ENCODE results near the gene SLC13A2.

SLC13A2 gene

GRCh38 chr17:28528327-28529012, 55.0 kb downstream of the SLC13A2 start:
- H3K9me3 ChIP-seq (ENCODE audit: control insufficient read depth, insufficient read depth, low read depth, low read length), result no peaks in the 10 kb centered on the region
- peak; percentile 53 for TF ChIP-seq KLF1 (tag by site-specific recombination; IDR thresholded peaks at IDR 0.05)
- TF ChIP-seq, protein P1, sequence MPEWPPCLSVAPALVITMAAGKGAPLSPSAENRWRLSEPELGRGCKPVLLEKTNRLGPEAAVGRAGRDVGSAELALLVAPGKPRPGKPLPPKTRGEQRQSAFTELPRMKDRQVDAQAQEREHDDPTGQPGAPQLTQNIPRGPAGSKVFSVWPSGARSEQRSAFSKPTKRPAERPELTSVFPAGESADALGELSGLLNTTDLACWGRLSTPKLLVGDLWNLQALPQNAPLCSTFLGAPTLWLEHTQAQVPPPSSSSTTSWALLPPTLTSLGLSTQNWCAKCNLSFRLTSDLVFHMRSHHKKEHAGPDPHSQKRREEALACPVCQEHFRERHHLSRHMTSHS (tag by site-specific recombination; IDR thresholded peaks at IDR 0.05), result no peak
- TF ChIP-seq ZNF529 (tag by site-specific recombination; IDR thresholded peaks at IDR 0.05; ENCODE audit: insufficient replicate concordance), result no peak
- no peak for TF ChIP-seq ZNF239 (tag by site-specific recombination; IDR thresholded peaks at IDR 0.05)
- no peak for TF ChIP-seq ZFHX2 (tag by site-specific recombination; conservative IDR thresholded peaks at IDR 0.05)
- TF ChIP-seq, protein P2, sequence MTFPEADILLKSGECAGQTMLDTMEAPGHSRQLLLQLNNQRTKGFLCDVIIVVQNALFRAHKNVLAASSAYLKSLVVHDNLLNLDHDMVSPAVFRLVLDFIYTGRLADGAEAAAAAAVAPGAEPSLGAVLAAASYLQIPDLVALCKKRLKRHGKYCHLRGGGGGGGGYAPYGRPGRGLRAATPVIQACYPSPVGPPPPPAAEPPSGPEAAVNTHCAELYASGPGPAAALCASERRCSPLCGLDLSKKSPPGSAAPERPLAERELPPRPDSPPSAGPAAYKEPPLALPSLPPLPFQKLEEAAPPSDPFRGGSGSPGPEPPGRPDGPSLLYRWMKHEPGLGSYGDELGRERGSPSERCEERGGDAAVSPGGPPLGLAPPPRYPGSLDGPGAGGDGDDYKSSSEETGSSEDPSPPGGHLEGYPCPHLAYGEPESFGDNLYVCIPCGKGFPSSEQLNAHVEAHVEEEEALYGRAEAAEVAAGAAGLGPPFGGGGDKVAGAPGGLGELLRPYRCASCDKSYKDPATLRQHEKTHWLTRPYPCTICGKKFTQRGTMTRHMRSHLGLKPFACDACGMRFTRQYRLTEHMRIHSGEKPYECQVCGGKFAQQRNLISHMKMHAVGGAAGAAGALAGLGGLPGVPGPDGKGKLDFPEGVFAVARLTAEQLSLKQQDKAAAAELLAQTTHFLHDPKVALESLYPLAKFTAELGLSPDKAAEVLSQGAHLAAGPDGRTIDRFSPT (tag by site-specific recombination; IDR thresholded peaks at IDR 0.05), result no peak
- no peak for TF ChIP-seq ZNF600 (tag by site-specific recombination; IDR thresholded peaks at IDR 0.05)
- no peak for TF ChIP-seq ZNF423 (tag by site-specific recombination; IDR thresholded peaks at IDR 0.05)
- ChIA-PET POLR2A (interaction anchor here (0.6 kb wide), 1 partner anchor 29 kb away, joined by 3 read pairs; no protein-coding TSS in a partner anchor), CTCF (interaction anchor here (0.6 to 4.7 kb wide), 6 partner anchors 9 to 119 kb away, joined by 3 to 17 read pairs (median 4); no protein-coding TSS in a partner anchor)
- H3K36me3 ChIP-seq (ENCODE audit: control insufficient read depth in 2 of 2, insufficient read depth in 1 of 2, low read length in 2 of 2), result no peaks in the 10 kb centered on the region
- H3K27ac ChIP-seq (ENCODE audit: extremely low read depth, low read depth, low read length), result no peak overlapping the region
- peaks cover 5% of the 10 kb centered on the region; the same call in 1 of the 2 replicates for H3K4me1 ChIP-seq (ENCODE audit: control insufficient read depth, insufficient read depth, low read length)
- no peak overlapping the region for H3K4me3 ChIP-seq (ENCODE audit: low read depth, low read length)

GRCh38 chr17:28529013-28529400, 55.6 kb downstream of the SLC13A2 start:
- CTCF ChIA-PET, result interaction anchor here (0.5 to 4.7 kb wide), 8 partner anchors 9 to 1040 kb away, joined by 3 to 17 read pairs (median 4); no protein-coding TSS in a partner anchor
- TF ChIP-seq TRIM28 (IDR thresholded peaks at IDR 0.05; ENCODE audit: borderline replicate concordance, low read length) (no peak), ZNF626 (tag by site-specific recombination; IDR thresholded peaks at IDR 0.05) (no peak), ZNF791 (tag by site-specific recombination; IDR thresholded peaks at IDR 0.05) (no peak), ZBTB6 (tag by site-specific recombination; IDR thresholded peaks at IDR 0.05) (no peak), ZNF843 (tag by site-specific recombination; IDR thresholded peaks at IDR 0.05) (no peak), ZNF121 (tag by site-specific recombination; IDR thresholded peaks at IDR 0.05) (no peak), HOXA7 (CRISPR knock-in tag; IDR thresholded peaks at IDR 0.05; ENCODE audit: borderline replicate concordance) (no peak), ZNF513 (tag by site-specific recombination; IDR thresholded peaks at IDR 0.05) (no peak), ZNF19 (tag by site-specific recombination; IDR thresholded peaks at IDR 0.05; ENCODE audit: low read depth) (no peak), ZNF785 (tag by site-specific recombination; IDR thresholded peaks at IDR 0.05) (no peak), ZNF416 (tag by site-specific recombination; IDR thresholded peaks at IDR 0.05) (no peak), PRDM1 (tag by site-specific recombination; IDR thresholded peaks at IDR 0.05) (no peak)
- TF ChIP-seq, protein P3, sequence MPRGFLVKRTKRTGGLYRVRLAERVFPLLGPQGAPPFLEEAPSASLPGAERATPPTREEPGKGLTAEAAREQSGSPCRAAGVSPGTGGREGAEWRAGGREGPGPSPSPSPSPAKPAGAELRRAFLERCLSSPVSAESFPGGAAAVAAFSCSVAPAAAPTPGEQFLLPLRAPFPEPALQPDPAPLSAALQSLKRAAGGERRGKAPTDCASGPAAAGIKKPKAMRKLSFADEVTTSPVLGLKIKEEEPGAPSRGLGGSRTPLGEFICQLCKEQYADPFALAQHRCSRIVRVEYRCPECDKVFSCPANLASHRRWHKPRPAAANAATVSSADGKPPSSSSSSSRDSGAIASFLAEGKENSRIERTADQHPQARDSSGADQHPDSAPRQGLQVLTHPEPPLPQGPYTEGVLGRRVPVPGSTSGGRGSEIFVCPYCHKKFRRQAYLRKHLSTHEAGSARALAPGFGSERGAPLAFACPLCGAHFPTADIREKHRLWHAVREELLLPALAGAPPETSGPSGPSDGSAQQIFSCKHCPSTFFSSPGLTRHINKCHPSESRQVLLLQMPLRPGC (tag by site-specific recombination; IDR thresholded peaks at IDR 0.05), result no peak
- TF ChIP-seq, protein P4, sequence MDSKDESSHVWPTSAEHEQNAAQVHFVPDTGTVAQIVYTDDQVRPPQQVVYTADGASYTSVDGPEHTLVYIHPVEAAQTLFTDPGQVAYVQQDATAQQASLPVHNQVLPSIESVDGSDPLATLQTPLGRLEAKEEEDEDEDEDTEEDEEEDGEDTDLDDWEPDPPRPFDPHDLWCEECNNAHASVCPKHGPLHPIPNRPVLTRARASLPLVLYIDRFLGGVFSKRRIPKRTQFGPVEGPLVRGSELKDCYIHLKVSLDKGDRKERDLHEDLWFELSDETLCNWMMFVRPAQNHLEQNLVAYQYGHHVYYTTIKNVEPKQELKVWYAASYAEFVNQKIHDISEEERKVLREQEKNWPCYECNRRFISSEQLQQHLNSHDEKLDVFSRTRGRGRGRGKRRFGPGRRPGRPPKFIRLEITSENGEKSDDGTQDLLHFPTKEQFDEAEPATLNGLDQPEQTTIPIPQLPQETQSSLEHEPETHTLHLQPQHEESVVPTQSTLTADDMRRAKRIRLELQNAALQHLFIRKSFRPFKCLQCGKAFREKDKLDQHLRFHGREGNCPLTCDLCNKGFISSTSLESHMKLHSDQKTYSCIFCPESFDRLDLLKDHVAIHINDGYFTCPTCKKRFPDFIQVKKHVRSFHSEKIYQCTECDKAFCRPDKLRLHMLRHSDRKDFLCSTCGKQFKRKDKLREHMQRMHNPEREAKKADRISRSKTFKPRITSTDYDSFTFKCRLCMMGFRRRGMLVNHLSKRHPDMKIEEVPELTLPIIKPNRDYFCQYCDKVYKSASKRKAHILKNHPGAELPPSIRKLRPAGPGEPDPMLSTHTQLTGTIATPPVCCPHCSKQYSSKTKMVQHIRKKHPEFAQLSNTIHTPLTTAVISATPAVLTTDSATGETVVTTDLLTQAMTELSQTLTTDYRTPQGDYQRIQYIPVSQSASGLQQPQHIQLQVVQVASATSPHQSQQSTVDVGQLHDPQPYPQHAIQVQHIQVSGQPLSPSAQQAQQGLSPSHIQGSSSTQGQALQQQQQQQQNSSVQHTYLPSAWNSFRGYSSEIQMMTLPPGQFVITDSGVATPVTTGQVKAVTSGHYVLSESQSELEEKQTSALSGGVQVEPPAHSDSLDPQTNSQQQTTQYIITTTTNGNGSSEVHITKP (tag by site-specific recombination; IDR thresholded peaks at IDR 0.05), result no peak
- TF ChIP-seq, protein P1 (tag by site-specific recombination; IDR thresholded peaks at IDR 0.05), result no peak
- POLR2A ChIA-PET, result interaction anchor here (0.6 kb wide), 1 partner anchor 29 kb away, joined by 3 read pairs; no protein-coding TSS in a partner anchor

More at GRCh38 chr17:28529013-28529400, 55.6 kb downstream of the SLC13A2 start:
- Histone ChIP-seq H3K4me1 (ENCODE audit: control insufficient read depth, insufficient read depth, low read length) (peaks cover 5% of the 10 kb centered on the region; the same call in 1 of the 2 replicates), H3K4me3 (ENCODE audit: low read depth, low read length) (no peak overlapping the region), H3K27ac (ENCODE audit: extremely low read depth, low read depth, low read length) (no peak overlapping the region), H3K36me3 (ENCODE audit: control insufficient read depth in 2 of 2, insufficient read depth in 1 of 2, low read length in 2 of 2) (no peaks in the 10 kb centered on the region), H3K9me3 (ENCODE audit: control insufficient read depth, insufficient read depth, low read depth, low read length) (no peaks in the 10 kb centered on the region)

All from HEK293 (cell line).